Endothelial cell of umbilical vein (primary cell): Measurements from ENCODE around the gene ZNF768. TPM values are rescaled to one million over a fixed set of nuclear protein-coding genes. Genes with fewer than 3 reads are reported as not detected.

Experiments
- BruUV-seq: library from RNA; stranded (reverse); fragments of 400-500 nt; replicated peaks from 2 replicates; lab custom pipeline; 2021; lab: Mats Ljungman, UMichigan
- CTCF ChIA-PET: fragments of 300-600, 350-600 bp; sonication (Branson Sonifier 250); formaldehyde crosslinking; loops from one replicate; lab custom pipeline; 2021; ENCODE audit warnings: antibody characterized with exemption, inconsistent platforms; lab: Charles Lee
- POLR2A ChIA-PET: fragments of 300-600, 350-600 bp; sonication (Branson Sonifier 250); formaldehyde crosslinking; loops from one replicate; lab custom pipeline; 2021; ENCODE audit warnings: antibody characterized with exemption, inconsistent platforms; lab: Charles Lee
- DNase-seq: peaks from one replicate; pipeline ENCODE4 v3.0.0-alpha.2; 2011; ENCODE audit warnings: low read depth, low spot score
- FAIRE-seq: peaks from 2 replicates; lab custom pipeline; 2011; peaks lifted over from hg19 to GRCh38; lab: Jason Lieb, UNC
- H2AFZ ChIP-seq: 2 replicates; pipeline ENCODE4 v1.6.0; 2012; ENCODE audit warnings: low read depth, low read length, control low read depth, inconsistent platforms
- H3K27ac ChIP-seq: 2 replicates; pipeline ENCODE4 v1.5.1; 2011; ENCODE audit warnings: low read depth, mild to moderate bottlenecking, control low read depth, low read length, moderate library complexity; ENCODE audit not compliant: insufficient read depth
- H3K27me3 ChIP-seq, 2 experiments: 2 replicates each; pipeline versions ENCODE4 v1.6.0 to v1.6.1; 2011; ENCODE audit warnings: low read length in 2 of 2, mixed read lengths in 1 of 2; ENCODE audit not compliant: control insufficient read depth in 2 of 2, insufficient read depth in 2 of 2
- H3K36me3 ChIP-seq, 2 experiments: 2 replicates in 1 of 2; 3 replicates in 1 of 2; pipeline ENCODE4 v1.5.1; 2011; ENCODE audit warnings: low read length in 2 of 2, mild to moderate bottlenecking in 1 of 2, moderate library complexity in 1 of 2; ENCODE audit not compliant: control insufficient read depth in 2 of 2, insufficient read depth in 2 of 2; ENCODE audit errors: extremely low read depth in 1 of 2
- H3K4me1 ChIP-seq: 3 replicates; pipeline ENCODE4 v1.5.1; 2011; ENCODE audit warnings: mild to moderate bottlenecking, low read length; ENCODE audit not compliant: control insufficient read depth, insufficient read depth; ENCODE audit errors: extremely low read depth
- H3K4me2 ChIP-seq: 2 replicates; pipeline ENCODE4 v1.6.1; 2011; ENCODE audit warnings: low read length, control low read depth, mixed read lengths; ENCODE audit not compliant: insufficient read depth
- H3K4me3 ChIP-seq, 3 experiments: fragments of 200-600 bp in 1 of 3; sonication (generic), shearing (Covaris generic) in 1 of 3; replicated peaks in 1 of 3; 2 replicates each; pipeline ENCODE4 v1.5.1; 2011 to 2016; ENCODE audit warnings: control low read depth in 3 of 3, low read length in 3 of 3, mild to moderate bottlenecking in 2 of 3, inconsistent platforms in 1 of 3, low read depth in 1 of 3, moderate library complexity in 1 of 3; ENCODE audit not compliant: insufficient read depth in 1 of 3
- H3K79me2 ChIP-seq: 2 replicates; pipeline ENCODE4 v1.6.0; 2012; ENCODE audit warnings: low read length, inconsistent platforms; ENCODE audit not compliant: control insufficient read depth, insufficient read depth
- H3K9ac ChIP-seq: replicated peaks from 2 replicates; pipeline ENCODE3; 2011; ENCODE audit warnings: low read length, control low read depth; ENCODE audit not compliant: insufficient read depth; ENCODE audit errors: extremely low read depth
- H3K9me1 ChIP-seq: replicated peaks from 3 replicates; pipeline ENCODE4 v1.6.0; 2011; ENCODE audit warnings: mild to moderate bottlenecking, low read length; ENCODE audit not compliant: control insufficient read depth, insufficient read depth; ENCODE audit errors: extremely low read depth
- H3K9me3 ChIP-seq: replicated peaks from 2 replicates; pipeline ENCODE4 v1.5.1; 2012; ENCODE audit warnings: low read length, inconsistent platforms; ENCODE audit not compliant: control insufficient read depth, insufficient read depth
- H4K20me1 ChIP-seq: replicated peaks from 2 replicates; pipeline ENCODE3; 2011; ENCODE audit warnings: mild to moderate bottlenecking, low read length; ENCODE audit not compliant: control insufficient read depth, insufficient read depth; ENCODE audit errors: extremely low read depth
- EZH2 ChIP-seq: IDR thresholded peaks from 2 replicates; pipeline ENCODE4 v1.6.1; 2012; ENCODE audit warnings: borderline replicate concordance, low read depth, mild to moderate bottlenecking, moderate library complexity, low read length, inconsistent platforms; ENCODE audit not compliant: severe bottlenecking
- POLR2AphosphoS5 ChIP-seq: IDR thresholded peaks from 2 replicates; pipeline ENCODE4 v1.6.1; 2012; ENCODE audit warnings: low read depth, mild to moderate bottlenecking, control low read depth, low read length, moderate library complexity; ENCODE audit not compliant: insufficient read depth
- dilution Hi-C: fragments of 300-500 bp; cut with MboI; formaldehyde crosslinking; loops from one replicate; pipeline ENCODE4 v1.15.0; 2019; ENCODE audit warnings: low sequenced_read_pairs; ENCODE audit not compliant: extremely low pct_ligation_motif_present
- intact Hi-C: fragments of 100-400 bp; cut with micrococcal nuclease; formaldehyde crosslinking; loops from one replicate; pipeline ENCODE4 v1.10.0; 2022
- microRNA-seq: library from miRNA; unstranded; fragments of <30 nt; microRNA quantifications from one replicate; pipeline ENCODE4 v1.2.0, GENCODE V29; 2021; ENCODE audit warnings: borderline number of aligned reads, borderline replicate concordance
- polyA plus RNA-seq, 4 experiments: library from polyadenylated mRNA; depleted of rRNA in 3 of 4; stranded (reverse) in 3 of 4; unstranded in 1 of 4; fragments of >200 nt; gene quantifications; 2 replicates each; pipeline versions ENCODE4 v1.2.1 to v1.2.3, GENCODE V29; 2011 to 2012; ENCODE audit warnings: missing spikeins in 1 of 4
- small RNA-seq: library from RNA; depleted of rRNA; stranded (forward); fragments of <200 nt; gene quantifications from one replicate; pipeline ENCODE3, GENCODE V24; 2012; ENCODE audit warnings: low replicate concordance, low read depth; ENCODE audit not compliant: insufficient read depth, insufficient read length
- total RNA-seq: library from RNA; stranded (reverse); gene quantifications from 2 replicates; pipeline ENCODE4 v1.2.3, GENCODE V29; 2021

ZNF768 gene
- total and polyA plus RNA-seq, 2 donors (not counting 3 experiments of a cell fraction or from before 2014, with no cell fraction given): 24.2 to 24.7 TPM

DNA sequence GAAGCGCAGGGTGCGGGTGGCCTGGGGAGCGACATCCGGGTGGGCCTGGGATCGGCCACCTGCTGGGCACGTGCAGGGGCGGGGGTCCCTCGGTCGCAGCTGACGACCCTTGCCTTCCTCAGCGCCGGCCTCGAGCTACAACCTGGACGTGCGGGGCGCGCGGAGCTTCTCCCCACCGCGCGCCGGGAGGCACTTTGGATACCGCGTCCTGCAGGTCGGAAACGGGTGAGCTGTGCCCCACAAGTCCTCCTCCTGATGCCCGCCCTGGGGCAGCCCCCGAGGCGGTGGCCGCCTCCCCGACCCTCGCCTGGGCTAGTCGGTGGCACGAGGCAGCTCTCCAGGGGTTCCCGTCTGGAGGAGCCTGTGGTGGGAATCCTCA is 52.3 kb downstream of the ZNF768 start:
- TF ChIP-seq EZH2 (peak; percentile 64), POLR2AphosphoS5 (no peak)
- Histone ChIP-seq H3K4me1 (no peaks in the 10 kb centered on the region), H3K9me1 (no peaks in the 10 kb centered on the region), H3K36me3 (no peaks in the 10 kb centered on the region), H3K9me3 (no peaks in the 10 kb centered on the region), H2AFZ (no peak overlapping the region), H3K4me2 (no peak overlapping the region), H4K20me1 (no peaks in the 10 kb centered on the region), H3K27ac (no peak overlapping the region), H3K79me2 (no peaks in the 10 kb centered on the region), H3K27me3 (peaks cover 24 to 28% of the 10 kb centered on the region in 2 experiments), H3K4me3 (no peak overlapping the region), H3K9ac (no peak overlapping the region)
- no TSS peak for BruUV-seq
- ChIA-PET POLR2A (no interaction called here), CTCF (interaction anchor here (0.9 kb wide), 1 partner anchor 124 kb away, joined by 3 read pairs; no protein-coding TSS in a partner anchor)
- intact Hi-C loops (no loop called here), dilution Hi-C loops (no loop called here)
- DNase-seq (no peak), FAIRE-seq (no peak)

Small RNAs within 50 kb of the gene (microRNA-seq; reads per million reads assigned to microRNA genes)
- not detected for gene MIR4518

Small RNAs within 50 kb of the gene (small RNA-seq; reads per million reads assigned to genes)
- gene MIR4518 (not detected), gene RNU7-61P (not detected)

Other genes with a start within 250 kb of the ZNF768 start
- gene CD2BP2, start 171.3 kb downstream of the ZNF768 start, total RNA-seq: 75.7 and 76.4 TPM in 2 replicates
- 35.3 and 47.2 TPM in 2 replicates for gene CD2BP2, start 171.3 kb downstream of the ZNF768 start, polyA plus RNA-seq
- gene TBC1D10B, start 156.1 kb downstream of the ZNF768 start, total RNA-seq: 57.4 and 63.0 TPM in 2 replicates
- gene TBC1D10B, start 156.1 kb downstream of the ZNF768 start, polyA plus RNA-seq: 37.0 and 37.1 TPM in 2 replicates
- 1.3 TPM in 1 of 2 replicates, not detected in the other for gene MYL11, start 151.8 kb downstream of the ZNF768 start, total RNA-seq
- gene MYL11, start 151.8 kb downstream of the ZNF768 start, polyA plus RNA-seq: not detected in 2 replicates
- 0.75 and 1.2 TPM in 2 replicates for gene SEPTIN1, start 144.0 kb downstream of the ZNF768 start, total RNA-seq
- 0.06 and 0.07 TPM in 2 replicates for gene SEPTIN1, start 144.0 kb downstream of the ZNF768 start, polyA plus RNA-seq
- gene ZNF48, start 131.1 kb downstream of the ZNF768 start, total RNA-seq: 15.1 and 15.3 TPM in 2 replicates
- gene ZNF48, start 131.1 kb downstream of the ZNF768 start, polyA plus RNA-seq: 16.1 TPM in 2 replicates
- 10.3 and 11.7 TPM in 2 replicates for gene ZNF771, start 119.0 kb downstream of the ZNF768 start, total RNA-seq
- 16.8 and 28.8 TPM in 2 replicates for gene ZNF771, start 119.0 kb downstream of the ZNF768 start, polyA plus RNA-seq
- gene DCTPP1, start 96.5 kb downstream of the ZNF768 start, total RNA-seq: 65.2 and 68.0 TPM in 2 replicates
- 82.0 and 88.6 TPM in 2 replicates for gene DCTPP1, start 96.5 kb downstream of the ZNF768 start, polyA plus RNA-seq
- gene SEPHS2, start 80.7 kb downstream of the ZNF768 start, total RNA-seq: 32.0 and 32.8 TPM in 2 replicates
- 19.4 and 22.9 TPM in 2 replicates for gene SEPHS2, start 80.7 kb downstream of the ZNF768 start, polyA plus RNA-seq
- gene ITGAL, start 53.8 kb downstream of the ZNF768 start, total RNA-seq: not detected in 2 replicates
- gene ITGAL, start 53.8 kb downstream of the ZNF768 start, polyA plus RNA-seq: not detected in 2 replicates
- 7.2 and 8.6 TPM in 2 replicates for gene ZNF747, start 8.3 kb upstream of the ZNF768 start, total RNA-seq
- gene ZNF747, start 8.3 kb upstream of the ZNF768 start, polyA plus RNA-seq: 6.4 and 7.0 TPM in 2 replicates
- gene ZNF764, start 31.8 kb upstream of the ZNF768 start, total RNA-seq: 10.7 and 12.1 TPM in 2 replicates
- gene ZNF764, start 31.8 kb upstream of the ZNF768 start, polyA plus RNA-seq: 5.0 and 7.9 TPM in 2 replicates
- gene ZNF688, start 45.1 kb upstream of the ZNF768 start, total RNA-seq: 10.5 and 10.9 TPM in 2 replicates
- 5.4 and 7.5 TPM in 2 replicates for gene ZNF688, start 45.1 kb upstream of the ZNF768 start, polyA plus RNA-seq
- gene ZNF785, start 59.1 kb upstream of the ZNF768 start, total RNA-seq: 17.6 and 21.9 TPM in 2 replicates
- 7.8 and 9.7 TPM in 2 replicates for gene ZNF785, start 59.1 kb upstream of the ZNF768 start, polyA plus RNA-seq
- gene ZNF689, start 83.8 kb upstream of the ZNF768 start, total RNA-seq: 6.8 and 8.4 TPM in 2 replicates
- gene ZNF689, start 83.8 kb upstream of the ZNF768 start, polyA plus RNA-seq: 7.5 and 9.2 TPM in 2 replicates
- gene PRR14, start 124.4 kb upstream of the ZNF768 start, total RNA-seq: 57.0 and 70.0 TPM in 2 replicates
- gene PRR14, start 124.4 kb upstream of the ZNF768 start, polyA plus RNA-seq: 17.0 and 20.5 TPM in 2 replicates
- gene FBRS, start 131.9 kb upstream of the ZNF768 start, total RNA-seq: 68.6 and 72.5 TPM in 2 replicates
- 15.5 and 16.3 TPM in 2 replicates for gene FBRS, start 131.9 kb upstream of the ZNF768 start, polyA plus RNA-seq
- 67.6 and 77.7 TPM in 2 replicates for gene SRCAP, start 172.6 kb upstream of the ZNF768 start, total RNA-seq
- gene SRCAP, start 172.6 kb upstream of the ZNF768 start, polyA plus RNA-seq: 9.7 and 11.0 TPM in 2 replicates
- 33.0 and 34.1 TPM in 2 replicates for gene PHKG2, start 221.9 kb upstream of the ZNF768 start, total RNA-seq
- 48.8 and 55.4 TPM in 2 replicates for gene PHKG2, start 221.9 kb upstream of the ZNF768 start, polyA plus RNA-seq
- gene CFAP119, start 235.5 kb upstream of the ZNF768 start, total RNA-seq: 6.5 and 7.2 TPM in 2 replicates
- 9.5 and 13.7 TPM in 2 replicates for gene CFAP119, start 235.5 kb upstream of the ZNF768 start, polyA plus RNA-seq
- 97.0 and 102 TPM in 2 replicates for gene RNF40, start 235.8 kb upstream of the ZNF768 start, total RNA-seq
- 60.5 and 67.6 TPM in 2 replicates for gene RNF40, start 235.8 kb upstream of the ZNF768 start, polyA plus RNA-seq